ENCODE results near the gene RASA4.
"Not testable (repeated sequence)": the region's sequence is repeated elsewhere in the genome, so short reads cannot be mapped to it uniquely, and the experiment has no call there.

Gene RASA4

DNA sequence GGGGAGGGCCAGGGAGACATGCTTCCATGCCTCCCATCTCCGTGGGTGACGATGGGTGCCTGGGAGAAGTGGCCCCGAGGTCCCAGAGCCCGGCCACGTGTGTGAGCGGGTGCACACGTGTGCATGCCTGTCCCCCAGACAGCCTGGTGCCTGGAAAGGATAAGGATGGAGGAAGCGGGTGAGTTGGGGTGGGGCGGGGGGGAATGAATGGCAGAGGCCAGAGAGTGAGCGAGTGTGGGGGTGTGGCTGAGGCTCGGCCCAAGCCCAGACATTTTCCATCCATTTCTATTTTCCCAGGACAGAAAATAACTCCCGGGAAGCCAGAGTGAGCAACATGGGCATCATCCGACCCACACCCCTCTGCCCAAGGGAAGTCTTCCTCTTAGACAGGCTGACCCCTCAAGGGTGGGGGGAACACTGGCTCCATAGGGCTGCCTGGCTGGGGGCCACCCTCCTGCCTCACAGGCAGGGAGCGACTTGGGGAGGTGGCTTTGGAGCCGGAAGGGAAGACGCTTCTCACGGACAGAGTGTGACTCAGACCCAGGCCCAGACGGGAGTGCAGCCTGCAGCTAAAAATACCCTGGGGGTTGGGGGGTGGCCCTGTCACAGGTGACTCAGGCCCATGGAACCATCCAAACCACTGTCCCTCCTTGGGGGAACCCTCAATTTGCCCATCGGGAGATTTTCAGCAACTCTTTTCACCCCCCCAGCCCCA lies 12.0 kb downstream of the RASA4 start:
- DNase-seq (ENCODE audit: low spot score): not testable (repeated sequence)

DNA sequence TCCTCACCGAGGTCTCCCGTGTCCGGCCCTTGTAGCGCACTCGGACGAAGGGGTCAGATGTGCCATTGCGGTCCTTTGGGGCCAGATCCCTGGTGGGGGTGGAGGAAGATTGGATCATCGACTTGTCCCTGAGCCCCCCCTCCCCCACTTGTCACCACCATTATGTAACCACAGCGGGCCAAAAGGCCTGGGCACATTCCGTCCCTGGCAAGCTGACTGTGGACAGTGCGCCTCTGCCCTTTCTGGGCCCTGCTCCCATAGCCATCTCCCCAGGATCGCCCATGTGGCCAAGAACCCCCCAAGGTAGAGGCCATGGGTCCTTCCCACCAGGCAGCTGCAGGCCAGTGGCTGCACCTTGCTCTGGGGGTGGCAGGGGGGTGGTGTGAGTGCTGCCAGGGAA lies 14.2 kb downstream of the RASA4 start:
- not testable (repeated sequence) for DNase-seq (ENCODE audit: low spot score)

DNA sequence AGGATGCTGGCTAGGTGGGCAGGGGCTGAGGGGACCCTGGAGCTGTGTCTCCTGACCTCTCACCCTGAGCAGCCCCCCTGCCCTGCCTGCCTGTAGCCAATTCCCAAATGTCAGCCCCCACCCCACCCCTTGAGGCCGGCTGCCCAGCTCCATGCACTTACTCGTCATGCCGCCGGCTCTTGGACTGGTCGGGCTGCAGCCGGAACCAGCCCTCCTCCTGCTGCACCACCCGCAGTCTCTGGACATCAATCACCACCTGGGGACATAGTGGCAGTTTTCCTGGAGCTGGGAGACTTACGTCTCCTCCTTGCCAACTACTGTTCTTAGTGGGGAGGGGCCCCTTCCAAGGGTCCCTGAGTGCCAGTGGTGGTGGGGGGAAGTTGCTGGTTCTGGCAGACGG lies 16.9 kb downstream of the RASA4 start:
- not testable (repeated sequence) for DNase-seq (ENCODE audit: low spot score)

DNA sequence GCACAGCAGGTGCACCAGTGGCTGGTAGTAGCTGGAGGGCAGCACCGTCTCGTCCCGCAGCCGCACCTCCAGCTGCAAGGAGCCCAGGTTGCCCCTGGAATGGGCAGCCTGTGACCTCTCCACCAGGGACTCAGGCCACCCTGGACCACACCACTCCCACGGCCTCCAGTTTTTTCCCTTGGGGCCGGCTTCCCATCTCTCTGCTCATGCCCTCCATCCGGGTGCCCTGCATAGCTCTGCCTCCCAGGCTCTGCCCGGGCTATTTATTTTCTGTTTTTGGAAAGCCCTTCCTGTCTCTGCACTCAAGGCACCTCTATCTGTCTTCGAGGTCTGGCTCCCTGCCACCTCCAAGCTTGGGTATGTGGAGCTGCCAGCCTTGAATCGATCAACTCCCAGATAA lies 20.5 kb downstream of the RASA4 start:
- DNase-seq (ENCODE audit: low spot score): not testable (repeated sequence)

DNA sequence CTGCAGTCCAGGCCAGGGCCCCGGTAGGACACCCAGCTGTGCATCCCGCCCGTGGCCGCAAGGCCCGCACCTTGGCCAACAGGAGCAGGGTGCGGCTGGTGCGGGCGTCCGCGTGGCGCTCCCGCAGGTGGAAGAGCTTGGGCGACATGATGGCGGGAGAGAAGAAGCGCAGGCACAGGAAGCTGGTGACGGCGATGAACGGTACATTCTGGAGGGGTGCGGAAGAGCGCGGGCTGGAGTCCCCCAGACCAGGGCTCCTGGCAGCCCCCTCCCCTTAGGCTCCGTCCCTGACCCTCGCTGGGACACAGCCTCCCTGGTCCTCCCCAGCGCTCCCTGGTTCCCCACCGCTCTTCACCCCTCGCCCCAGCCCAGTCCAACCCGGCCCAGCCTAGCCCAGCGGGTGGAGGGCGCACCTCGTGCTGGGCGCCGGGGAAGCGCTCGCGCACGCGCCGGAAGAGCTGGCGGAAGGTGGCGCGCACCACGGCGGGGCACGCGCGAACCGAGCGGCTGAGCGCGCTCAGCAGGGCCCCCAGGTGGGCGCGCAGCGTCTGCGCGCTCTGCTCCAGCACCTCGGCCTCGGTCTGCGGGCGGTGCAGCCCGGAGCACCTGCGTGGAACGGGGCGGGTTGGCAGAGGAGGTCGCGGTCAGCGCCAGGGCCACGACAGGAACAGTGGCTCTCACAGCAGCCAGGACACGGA lies 22.8 kb downstream of the RASA4 start:
- not testable (repeated sequence) for DNase-seq (ENCODE audit: low spot score)

DNA sequence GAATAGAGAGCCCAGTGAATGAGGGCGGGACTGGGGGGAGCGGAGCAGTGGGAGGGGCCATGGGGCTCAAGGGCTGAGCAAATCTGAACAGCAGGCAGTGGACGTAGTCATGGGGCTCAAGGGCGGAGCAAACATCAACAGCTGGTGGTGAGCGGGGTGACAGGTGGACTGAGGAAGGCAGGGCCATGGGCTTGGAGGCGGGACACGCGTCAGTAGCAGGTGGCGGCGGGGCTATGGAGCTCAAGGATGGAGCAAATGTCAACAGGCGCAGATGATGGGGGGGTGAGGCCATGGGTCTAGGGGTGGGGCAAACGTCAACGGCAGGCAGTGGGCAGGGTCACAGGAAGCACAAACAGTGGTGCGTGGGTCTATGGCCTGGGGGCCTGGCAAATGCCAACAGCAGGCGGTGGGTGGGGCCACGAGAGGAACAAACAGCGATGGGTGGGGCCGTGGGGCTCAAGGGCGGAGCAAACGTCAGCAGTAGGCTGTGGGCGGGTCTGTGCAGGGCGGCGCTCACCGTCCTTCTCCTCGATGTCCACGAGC lies 24.0 kb downstream of the RASA4 start:
- not testable (repeated sequence) for DNase-seq (ENCODE audit: low spot score)

DNA sequence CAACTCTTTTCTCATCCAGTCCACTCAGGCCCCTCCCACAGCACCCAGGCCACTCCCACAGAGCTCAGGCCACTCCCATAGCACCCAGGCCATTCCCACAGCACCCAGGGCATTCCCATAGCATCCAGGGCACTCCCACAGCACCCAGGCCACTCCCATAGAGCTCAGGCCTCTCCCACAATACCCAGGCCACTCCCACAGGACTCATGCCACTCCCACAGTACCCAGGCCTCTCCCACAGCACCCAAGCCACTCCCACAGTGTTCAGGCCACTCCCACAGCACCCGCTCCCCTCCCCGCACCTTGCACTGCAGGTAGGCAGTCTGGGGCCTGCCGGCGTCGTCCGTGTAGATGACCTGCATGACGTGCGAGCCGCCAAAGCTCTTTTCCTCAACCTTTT lies 26.7 kb downstream of the RASA4 start:
- DNase-seq (ENCODE audit: low spot score): not testable (repeated sequence)

DNA sequence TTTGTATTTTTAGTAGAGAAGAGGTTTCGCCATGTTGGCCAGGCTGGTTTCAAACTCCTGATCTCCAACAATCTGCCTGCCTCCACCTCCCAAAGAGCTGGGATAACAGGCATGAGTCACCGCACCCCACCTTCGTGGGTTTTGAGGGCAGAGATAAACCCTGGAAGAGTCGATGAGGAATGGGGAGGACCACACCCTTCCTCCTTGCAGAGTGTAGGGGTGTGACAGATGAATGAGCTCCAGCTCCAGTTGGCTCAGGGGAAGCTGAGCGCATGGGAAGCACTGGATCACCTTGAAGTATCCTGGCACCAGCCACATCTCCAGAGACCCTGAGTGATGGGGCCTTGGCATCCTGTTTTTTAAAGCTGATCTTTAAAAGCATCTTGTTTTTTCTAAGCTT lies 33.1 kb downstream of the RASA4 start:
- not testable (repeated sequence) for DNase-seq (ENCODE audit: low spot score)

DNA sequence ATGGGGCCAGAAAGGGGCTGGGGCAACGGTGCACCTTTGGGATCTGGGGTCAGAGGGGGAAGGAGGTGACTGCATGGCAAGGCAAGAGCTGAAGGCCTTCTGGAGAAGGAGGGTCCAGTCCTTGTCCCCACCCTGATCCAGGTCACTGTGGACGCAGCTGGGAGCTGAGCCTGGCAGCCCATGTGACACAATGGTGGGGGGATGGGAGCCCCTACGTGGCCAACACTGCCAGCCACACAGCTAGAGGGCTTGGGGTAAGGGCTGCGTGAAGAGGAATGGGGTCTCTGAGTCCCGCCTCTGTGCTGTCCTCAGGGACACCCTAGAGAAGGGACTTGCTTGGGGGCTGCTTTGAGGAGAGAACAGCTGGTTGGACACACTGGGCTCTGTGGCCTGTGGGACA lies 34.8 kb downstream of the RASA4 start:
- DNase-seq (ENCODE audit: low spot score): not testable (repeated sequence)

DNA sequence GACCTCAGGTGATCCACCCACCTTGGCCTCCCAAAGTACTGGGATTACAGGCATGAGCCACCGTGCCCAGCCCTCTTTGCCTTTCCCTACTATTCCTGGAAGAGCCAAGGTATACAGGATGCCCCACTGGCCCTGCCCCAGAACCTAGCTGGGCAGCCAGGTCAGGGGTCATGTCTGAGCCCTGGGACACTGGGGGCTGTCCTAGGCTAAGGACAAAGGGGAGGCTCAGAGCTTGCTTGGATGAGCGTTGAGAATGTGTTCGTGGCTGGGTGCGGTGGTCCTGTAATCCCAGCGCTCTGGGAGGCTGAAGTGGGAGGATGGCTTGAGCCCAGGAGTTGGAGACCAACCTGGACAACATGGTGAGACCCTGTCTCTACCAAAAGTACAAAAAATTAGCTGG lies 38.1 kb downstream of the RASA4 start:
- not testable (repeated sequence) for DNase-seq (ENCODE audit: low spot score)

DNA sequence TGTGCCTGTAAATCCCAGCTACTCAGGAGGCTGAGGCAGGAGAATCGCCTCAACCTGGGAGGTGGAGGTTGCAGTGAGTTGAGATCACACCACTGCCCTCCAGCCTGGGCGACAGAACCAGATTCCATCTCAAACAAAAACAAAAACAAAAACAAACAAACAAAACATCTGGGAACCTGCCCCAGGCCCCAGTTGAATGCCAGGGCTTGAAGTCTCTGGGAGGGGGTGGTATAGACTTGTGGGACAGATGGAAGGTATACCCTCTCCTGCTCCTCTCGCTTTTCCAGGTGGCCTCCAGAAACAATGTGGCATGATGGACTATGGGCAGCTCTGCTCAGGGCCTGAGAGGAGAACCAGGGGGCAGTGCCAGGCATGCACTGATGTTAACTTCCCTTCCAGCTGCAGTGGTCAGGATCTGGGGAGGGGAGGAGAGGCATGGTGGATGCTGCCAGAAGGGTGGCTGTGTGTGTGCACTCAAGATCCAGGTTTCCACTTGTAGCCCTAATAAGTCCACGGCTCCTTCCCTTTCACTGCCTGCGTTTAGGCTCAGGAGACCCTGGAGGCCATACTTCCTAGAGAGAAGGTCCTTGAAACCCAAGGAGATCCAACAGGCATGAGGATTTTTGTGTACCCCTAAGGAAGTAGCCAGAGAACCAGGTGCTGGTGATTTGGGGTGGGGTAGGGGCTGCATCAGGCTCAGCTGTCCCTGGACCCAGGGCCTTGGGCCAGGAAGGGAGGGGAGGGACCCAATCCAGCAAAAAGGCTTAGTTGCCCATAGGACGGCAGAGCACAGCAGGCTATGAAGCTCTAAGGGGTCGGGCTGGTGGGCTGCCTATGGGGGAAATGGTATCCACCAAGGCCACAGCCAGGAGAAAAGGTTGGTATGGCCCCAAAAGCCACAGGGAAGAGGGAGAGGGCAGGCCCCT lies 39.0 kb downstream of the RASA4 start:
- DNase-seq (ENCODE audit: low spot score): not testable (repeated sequence)

DNA sequence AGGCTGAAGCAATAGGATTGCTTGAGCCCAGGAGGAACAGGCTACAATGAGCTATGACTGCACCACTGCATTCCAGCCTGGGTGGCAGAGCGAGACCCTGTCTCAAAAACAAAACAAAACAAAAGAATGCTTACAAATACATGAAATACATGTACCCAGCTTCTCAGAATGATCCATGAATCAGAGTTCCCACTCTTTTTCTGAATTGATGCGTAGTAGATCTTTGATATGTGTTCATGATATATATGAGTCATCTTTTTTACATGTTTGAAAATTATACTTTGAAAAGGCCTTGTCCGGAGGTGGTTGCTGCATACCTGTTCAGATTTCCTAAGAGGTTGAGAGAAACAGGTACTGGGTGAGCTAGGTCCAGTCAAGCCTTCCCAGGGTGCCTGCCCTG lies 40.2 kb downstream of the RASA4 start:
- DNase-seq (ENCODE audit: low spot score): not testable (repeated sequence)

DNA sequence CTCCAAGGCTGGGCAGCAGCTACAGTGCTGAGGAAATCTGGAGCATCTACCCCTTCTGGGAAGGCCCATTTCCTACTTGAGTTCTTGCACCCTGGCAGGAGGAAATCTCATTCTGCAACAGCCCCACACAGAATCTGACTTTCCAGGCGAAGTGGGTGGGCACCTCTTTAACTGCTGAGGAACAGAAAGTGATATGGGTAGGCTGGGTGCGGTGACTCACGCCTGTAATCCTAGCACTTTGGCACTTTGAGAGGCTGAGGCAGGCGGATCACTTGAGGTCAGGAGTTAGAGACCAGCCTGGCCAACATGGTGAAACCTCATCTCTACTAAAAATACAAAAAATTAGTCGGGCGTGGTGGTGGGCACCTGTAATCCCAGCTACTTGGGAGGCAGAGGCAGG lies 41.9 kb downstream of the RASA4 start:
- DNase-seq (ENCODE audit: low spot score): not testable (repeated sequence)

DNA sequence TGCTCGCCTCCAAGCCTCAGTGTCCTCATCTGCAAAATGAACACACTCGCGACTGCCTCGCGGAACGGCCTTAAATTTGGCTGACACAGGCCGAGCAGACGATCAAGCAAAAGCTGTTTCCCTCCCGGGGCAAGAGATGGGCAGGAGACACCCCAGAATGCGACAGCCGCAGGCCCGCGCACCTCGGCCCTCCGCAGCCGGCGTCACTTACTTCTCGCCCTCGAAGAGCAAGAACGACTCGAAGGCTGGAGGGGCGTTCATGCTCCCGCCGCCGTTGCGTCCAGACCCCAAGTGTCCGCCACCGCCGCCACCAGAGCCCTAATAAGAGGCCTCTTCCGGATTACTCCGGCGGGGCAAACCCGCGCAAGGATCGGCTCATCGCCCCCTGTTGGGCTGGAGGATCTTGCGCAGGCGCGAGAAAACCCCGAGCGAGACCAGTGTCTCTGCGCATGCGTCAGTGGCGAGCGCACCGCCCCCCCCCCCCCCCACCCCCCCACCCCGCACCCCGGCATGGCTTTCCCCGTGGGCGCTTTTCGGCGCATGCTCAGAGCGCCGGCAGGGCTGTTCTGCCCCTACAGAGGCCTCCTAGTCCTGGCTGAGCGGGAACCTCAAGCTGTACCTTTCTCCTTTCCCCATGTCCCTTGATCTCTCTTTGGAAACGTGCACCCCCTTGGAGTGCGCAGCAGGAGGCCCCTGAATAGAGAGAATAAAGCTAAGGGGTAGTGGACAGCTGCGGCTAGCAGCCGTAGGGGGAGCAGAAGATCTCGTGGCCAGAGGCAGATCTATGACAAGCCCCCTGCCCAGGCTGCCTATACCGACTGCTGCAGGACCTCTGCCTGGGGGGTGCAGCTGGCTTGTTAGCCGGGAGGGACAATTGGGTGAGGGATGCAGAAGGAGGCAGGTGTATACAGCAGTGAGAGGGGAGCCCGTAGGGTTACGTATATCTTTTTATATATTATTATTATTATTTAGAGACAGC lies 44.0 kb downstream of the RASA4 start, which contains the start of gene POLR2J3:
Gene POLR2J3 (minus strand): TSS at position 323 of the 979 bp plus-strand sequence. CDS start 62 bp downstream, at position 261.
- not testable (repeated sequence) for DNase-seq (ENCODE audit: low spot score)

DNA sequence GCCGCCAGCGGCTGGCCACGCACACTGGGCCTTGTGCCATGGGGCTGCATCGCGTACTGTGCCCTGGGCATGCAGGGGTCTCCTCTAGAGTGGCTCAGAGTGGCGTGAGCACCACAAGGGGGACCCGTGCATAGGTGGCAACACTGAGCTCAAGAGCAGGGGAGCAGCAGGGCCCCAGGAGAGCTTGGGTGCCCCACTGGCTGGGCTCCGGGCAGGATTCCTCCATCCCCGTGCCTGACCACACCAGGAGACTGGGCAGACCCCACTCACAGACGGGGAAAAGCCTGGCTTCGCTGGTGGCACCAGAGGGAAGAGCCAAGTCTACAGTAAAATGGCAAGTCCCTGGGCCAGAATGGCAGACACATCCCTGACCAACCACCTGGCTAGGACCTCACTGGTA lies 47.9 kb downstream of the RASA4 start:
- DNase-seq (ENCODE audit: low spot score): not testable (repeated sequence)

DNA sequence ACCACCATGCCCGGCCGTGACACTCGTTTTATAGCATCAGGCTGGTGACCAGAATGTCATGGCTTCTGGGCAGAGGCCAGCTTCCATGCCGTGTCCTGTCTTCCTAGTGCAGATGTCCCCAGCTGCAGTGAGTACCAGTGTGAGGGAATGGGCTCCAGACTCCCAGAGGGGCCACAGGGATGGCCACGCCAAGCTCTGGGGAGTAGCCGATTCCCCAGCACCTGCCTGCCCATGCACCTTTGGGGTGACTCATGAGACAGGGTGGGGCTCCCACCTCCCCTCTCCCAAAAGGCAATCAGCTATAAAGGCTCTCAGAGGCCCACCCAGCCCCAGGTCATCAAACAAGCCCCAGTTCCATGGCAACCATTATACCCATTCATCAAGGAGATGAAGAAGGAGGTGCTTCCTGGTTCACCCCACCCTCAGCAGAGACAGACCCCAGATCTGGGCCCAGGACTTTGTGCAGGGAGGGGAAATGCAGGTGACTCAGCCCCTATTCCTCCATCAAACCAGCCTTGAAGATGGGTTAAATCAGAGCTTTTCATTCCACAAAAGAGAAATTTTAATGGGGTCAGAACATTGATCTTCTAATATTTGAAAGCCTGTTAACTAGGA lies 65.6 kb downstream of the RASA4 start, which contains the start of gene SPDYE2:
Gene SPDYE2 (plus strand): TSS at position 419 of the 615 bp plus-strand sequence. CDS start 2,030 bp downstream, outside the sequence.
- not testable (repeated sequence) for DNase-seq (ENCODE audit: low spot score)

DNA sequence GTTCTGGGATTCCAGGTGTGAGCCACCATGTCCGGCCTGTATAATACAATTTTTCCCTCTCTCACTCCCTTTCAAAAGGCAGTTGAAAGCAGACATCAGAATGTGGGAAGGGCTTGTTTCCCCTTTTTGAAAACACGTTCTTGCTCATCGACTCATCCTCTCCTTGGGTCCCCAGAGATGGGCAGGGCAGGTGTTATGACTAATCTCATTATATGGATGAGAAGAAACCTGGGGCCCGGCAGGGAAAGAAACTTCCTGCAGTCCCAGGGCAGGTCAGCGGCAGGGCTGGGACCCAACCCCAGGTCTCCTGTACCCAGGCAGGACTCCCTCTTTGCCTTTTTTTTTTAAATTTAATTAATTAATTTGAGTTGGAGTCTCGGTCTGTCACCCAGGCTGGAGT lies 70.2 kb downstream of the RASA4 start:
- not testable (repeated sequence) for DNase-seq (ENCODE audit: low spot score)

DNA sequence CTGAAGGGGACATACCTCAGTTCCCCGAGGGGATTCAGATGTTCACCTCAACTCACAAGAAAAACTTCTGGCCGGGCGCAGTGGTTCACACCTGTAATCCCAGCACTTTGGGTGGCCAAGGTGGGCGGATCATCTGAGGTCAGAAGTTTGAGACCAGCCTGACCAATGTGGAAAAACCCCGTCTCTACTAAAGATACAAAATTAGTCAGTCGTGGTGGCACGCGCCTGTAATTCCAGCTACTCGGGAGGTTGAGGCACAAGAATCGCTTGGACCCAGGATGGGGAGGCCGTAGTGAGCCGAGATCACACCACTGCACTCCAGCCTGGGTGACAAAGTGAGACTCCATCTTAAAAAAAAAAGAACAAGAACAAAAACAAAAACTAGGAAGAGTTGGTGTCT lies 71.3 kb downstream of the RASA4 start:
- DNase-seq (ENCODE audit: low spot score): not testable (repeated sequence)

DNA sequence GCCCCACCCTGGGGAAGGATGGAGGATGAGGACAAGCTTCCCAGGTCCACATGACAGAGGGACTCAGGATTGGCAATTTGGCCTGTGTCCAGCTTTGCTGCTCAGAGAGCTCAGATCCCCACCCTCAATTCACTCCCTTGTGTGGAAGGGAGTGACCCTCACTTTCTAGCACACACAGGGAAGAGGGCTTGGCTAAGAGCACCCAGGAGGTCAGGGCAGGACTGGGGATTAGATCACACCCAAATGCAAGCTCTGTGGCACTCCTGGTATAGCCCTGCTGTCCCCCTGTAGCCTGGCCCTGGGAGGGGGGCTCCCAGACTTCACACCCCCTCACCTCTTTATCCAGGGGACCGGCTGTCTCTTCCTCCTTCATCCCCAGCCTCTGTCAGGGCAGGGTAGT lies 72.2 kb downstream of the RASA4 start:
- DNase-seq (ENCODE audit: low spot score): not testable (repeated sequence)

DNA sequence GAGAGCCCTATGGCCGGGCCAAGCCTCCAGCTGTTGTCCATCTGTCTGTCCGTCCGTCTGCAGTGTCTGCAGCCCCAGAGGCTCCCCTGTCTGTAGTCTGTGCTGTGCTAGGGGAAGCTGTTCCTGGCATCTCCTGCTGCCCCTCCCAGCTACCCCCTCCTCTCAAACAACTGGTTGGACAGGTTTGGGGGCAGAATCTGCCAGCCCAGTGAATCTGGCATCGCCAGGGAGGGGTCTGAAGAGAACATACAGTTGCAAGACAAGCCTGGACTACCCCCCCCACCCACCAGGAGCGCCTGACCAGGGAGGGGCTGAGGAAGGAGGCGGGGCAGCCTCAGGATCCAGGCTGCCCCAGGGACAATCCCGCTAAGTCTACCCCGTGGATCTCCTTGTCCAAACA lies 73.0 kb downstream of the RASA4 start, which contains the start of gene UPK3BL2:
Gene UPK3BL2 (minus strand): TSS at position 101 of the 400 bp plus-strand sequence. CDS start 60 bp downstream, at position 41.
- DNase-seq (ENCODE audit: low spot score): not testable (repeated sequence)
